SK-N-MC (cell line): ENCODE results near the gene SOBP.
A peak's percentile ranks its signal among the peaks of the same experiment; 100 is the strongest.

Experiments
- DNase-seq: peaks from one replicate; pipeline ENCODE4 v3.0.0-alpha.2; 2011; ENCODE audit warnings: low read depth, low spot score
- H3K27ac ChIP-seq: fragments of 200-600 bp; sonication (generic); 2 replicates; pipeline ENCODE4 v1.5.1; 2016; ENCODE audit warnings: mixed run types
- H3K36me3 ChIP-seq: fragments of 200-600 bp; sonication (generic); 2 replicates; pipeline ENCODE4 v1.6.1; 2017; ENCODE audit warnings: antibody characterized with exemption, low read length, mixed read lengths; ENCODE audit not compliant: insufficient read depth
- H3K4me3 ChIP-seq: fragments of 200-600 bp; sonication (generic); 2 replicates; pipeline ENCODE4 v1.5.1; 2016
- H3K9ac ChIP-seq: fragments of 200-600 bp; sonication (generic); 2 replicates; pipeline ENCODE4 v1.8.0; 2017; ENCODE audit warnings: mixed run types, mixed read lengths; ENCODE audit not compliant: insufficient read length
- H3K9me3 ChIP-seq: fragments of 200-600 bp; sonication (generic); 2 replicates; pipeline ENCODE4 v1.6.1; 2017; ENCODE audit warnings: low read depth, mild to moderate bottlenecking, antibody characterized with exemption, low read length, moderate library complexity, mixed read lengths
- EZH2 ChIP-seq: fragments of 200-600 bp; sonication (generic); IDR thresholded peaks from one replicate; pipeline ENCODE4 v1.6.1; 2017; ENCODE audit warnings: antibody characterized with exemption
- FOXP2 ChIP-seq: optimal IDR thresholded peaks from 2 replicates; pipeline ENCODE3; 2011; ENCODE audit warnings: mild to moderate bottlenecking, moderate library complexity; ENCODE audit not compliant: insufficient read depth; ENCODE audit errors: extremely low read length, control extremely low read depth
- POLR2AphosphoS5 ChIP-seq: IDR thresholded peaks from 2 replicates; pipeline ENCODE4 v1.6.1; 2012; ENCODE audit warnings: mild to moderate bottlenecking, low read depth, low read length, borderline replicate concordance

Gene SOBP

GRCh38 chr6:107600936-107601335 is 111.0 kb downstream of the SOBP start:
- TF ChIP-seq POLR2AphosphoS5 (no peak), FOXP2 (no peak)
- Histone ChIP-seq H3K27ac (0 out of 2 replicates have a peak overlapping the region, but pooled peaks have one; percentile 32), H3K36me3 (no peaks in the 10 kb centered on the region), H3K9me3 (no peaks in the 10 kb centered on the region), H3K9ac (no peak overlapping the region), H3K4me3 (peak overlapping the region; percentile 47; the same call in 1 of the 2 replicates)
- DNase-seq = no peak

- H3K27ac ChIP-seq = 0 out of 2 replicates have a peak overlapping the region, but pooled peaks have one; percentile 32
- TF ChIP-seq EZH2 (no peak), POLR2AphosphoS5 (no peak), FOXP2 (no peak)
- no peaks in the 10 kb centered on the region for H3K9me3 ChIP-seq
- no peak for DNase-seq
- H3K9ac ChIP-seq = no peak overlapping the region
- no peaks in the 10 kb centered on the region for H3K36me3 ChIP-seq
- H3K4me3 ChIP-seq = peak overlapping the region; percentile 47; the same call in 1 of the 2 replicates
These were observed 111.5 kb downstream of the SOBP start for GRCh38 chr6:107601406-107601805.

- no peak for DNase-seq
- Histone ChIP-seq H3K27ac (peak overlapping the region; percentile 71), H3K9ac (peak overlapping the region; percentile 9)
These were observed 112.5 kb downstream of the SOBP start for GRCh38 chr6:107602321-107603005.

GRCh38 chr6:107603006-107603370 is 113.1 kb downstream of the SOBP start:
- no peak overlapping the region for H3K4me3 ChIP-seq
- H3K9ac ChIP-seq = no peak overlapping the region
- no peaks in the 10 kb centered on the region for H3K9me3 ChIP-seq
- TF ChIP-seq EZH2 (no peak), POLR2AphosphoS5 (no peak), FOXP2 (no peak)
- H3K36me3 ChIP-seq = no peaks in the 10 kb centered on the region
- DNase-seq = no peak
- H3K27ac ChIP-seq = no peak overlapping the region

More at GRCh38 chr6:107602321-107603005, 112.5 kb downstream of the SOBP start:
- TF ChIP-seq POLR2AphosphoS5 (no peak), EZH2 (no peak), FOXP2 (no peak)
- H3K36me3 ChIP-seq = no peaks in the 10 kb centered on the region
- H3K4me3 ChIP-seq = no peak overlapping the region
- H3K9me3 ChIP-seq = no peaks in the 10 kb centered on the region

GRCh38 chr6:107604549-107604948 is 114.6 kb downstream of the SOBP start:
- no peak for DNase-seq
- Histone ChIP-seq H3K27ac (no peak overlapping the region), H3K9me3 (no peaks in the 10 kb centered on the region), H3K9ac (no peak overlapping the region), H3K36me3 (no peaks in the 10 kb centered on the region), H3K4me3 (no peak overlapping the region)
- TF ChIP-seq EZH2 = no peak
- TF ChIP-seq POLR2AphosphoS5 = no peak
- TF ChIP-seq FOXP2 = no peak

GRCh38 chr6:107606407-107606806 is 116.5 kb downstream of the SOBP start:
- Histone ChIP-seq H3K27ac (no peak overlapping the region), H3K4me3 (no peak overlapping the region), H3K9ac (no peak overlapping the region), H3K36me3 (no peaks in the 10 kb centered on the region), H3K9me3 (no peaks in the 10 kb centered on the region)
- DNase-seq = no peak
- TF ChIP-seq POLR2AphosphoS5 (no peak), EZH2 (no peak), FOXP2 (no peak)

GRCh38 chr6:107607116-107607515 is 117.2 kb downstream of the SOBP start:
- Histone ChIP-seq H3K27ac (no peak overlapping the region), H3K36me3 (no peaks in the 10 kb centered on the region), H3K9me3 (no peaks in the 10 kb centered on the region), H3K4me3 (no peak overlapping the region), H3K9ac (no peak overlapping the region)
- no peak for TF ChIP-seq FOXP2
- TF ChIP-seq EZH2 = no peak
- TF ChIP-seq POLR2AphosphoS5 = no peak
- no peak for DNase-seq

- TF ChIP-seq EZH2 (no peak), FOXP2 (no peak), POLR2AphosphoS5 (no peak)
- H3K27ac ChIP-seq = no peak overlapping the region
- no peaks in the 10 kb centered on the region for H3K9me3 ChIP-seq
- H3K36me3 ChIP-seq = no peaks in the 10 kb centered on the region
- no peak overlapping the region for H3K9ac ChIP-seq
- H3K4me3 ChIP-seq = no peak overlapping the region
- DNase-seq = no peak
These were observed 121.3 kb downstream of the SOBP start for GRCh38 chr6:107611094-107611810.
